ENCODE measurements around the gene PUS1.
A peak's percentile ranks its signal among the peaks of the same experiment; 100 is the strongest.

DNA sequence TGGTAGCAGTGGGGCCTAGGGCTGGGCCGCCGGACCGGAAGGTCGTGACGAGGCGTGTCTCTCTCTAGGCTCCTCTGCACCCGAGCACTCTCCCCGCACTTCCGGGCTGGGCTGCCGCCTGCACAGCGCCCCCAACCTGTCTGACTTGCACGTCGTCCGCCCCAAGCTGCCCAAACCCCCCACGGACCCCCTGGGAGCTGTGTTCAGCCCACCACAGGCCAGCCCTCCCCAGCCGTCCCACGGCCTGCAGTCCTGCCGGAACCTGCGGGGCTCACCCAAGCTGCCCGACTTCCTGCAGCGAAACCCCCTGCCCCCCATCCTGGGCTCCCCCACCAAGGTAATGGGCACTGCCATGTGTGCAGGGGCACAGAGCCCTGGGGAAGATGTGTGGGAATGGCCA, 13.3 kb upstream of the PUS1 start:
- no peak for TF ChIP-seq TAF1 (IDR thresholded peaks at IDR 0.05; ENCODE audit: low read depth, low read length)
- no peak for TF ChIP-seq GABPA (IDR thresholded peaks at IDR 0.05; ENCODE audit: borderline replicate concordance, insufficient read depth, low read length)
- TF ChIP-seq, protein P1, sequence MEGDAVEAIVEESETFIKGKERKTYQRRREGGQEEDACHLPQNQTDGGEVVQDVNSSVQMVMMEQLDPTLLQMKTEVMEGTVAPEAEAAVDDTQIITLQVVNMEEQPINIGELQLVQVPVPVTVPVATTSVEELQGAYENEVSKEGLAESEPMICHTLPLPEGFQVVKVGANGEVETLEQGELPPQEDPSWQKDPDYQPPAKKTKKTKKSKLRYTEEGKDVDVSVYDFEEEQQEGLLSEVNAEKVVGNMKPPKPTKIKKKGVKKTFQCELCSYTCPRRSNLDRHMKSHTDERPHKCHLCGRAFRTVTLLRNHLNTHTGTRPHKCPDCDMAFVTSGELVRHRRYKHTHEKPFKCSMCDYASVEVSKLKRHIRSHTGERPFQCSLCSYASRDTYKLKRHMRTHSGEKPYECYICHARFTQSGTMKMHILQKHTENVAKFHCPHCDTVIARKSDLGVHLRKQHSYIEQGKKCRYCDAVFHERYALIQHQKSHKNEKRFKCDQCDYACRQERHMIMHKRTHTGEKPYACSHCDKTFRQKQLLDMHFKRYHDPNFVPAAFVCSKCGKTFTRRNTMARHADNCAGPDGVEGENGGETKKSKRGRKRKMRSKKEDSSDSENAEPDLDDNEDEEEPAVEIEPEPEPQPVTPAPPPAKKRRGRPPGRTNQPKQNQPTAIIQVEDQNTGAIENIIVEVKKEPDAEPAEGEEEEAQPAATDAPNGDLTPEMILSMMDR (IDR thresholded peaks at IDR 0.05; ENCODE audit: control extremely low read depth in 1 of 3, insufficient read depth in 1 of 3, low read depth in 1 of 3, low read length in 3 of 3): peak in 2 of 3 experiments; percentile 18 to 34; a peak in 3 of 4 replicates
- no peak for TF ChIP-seq EZH2 (IDR thresholded peaks at IDR 0.05; ENCODE audit: low read depth, low read length, severe bottlenecking)
- TF ChIP-seq TEAD4 (IDR thresholded peaks at IDR 0.05; ENCODE audit: low read depth, low read length): no peak
